Stimulated activated naive B cell treated with anti-CD40 and anti-IgM and Interleukin-4, amounts not matched to agents 10 μg/mL and 1 μg/mL and 100 μg/mL, for 72 hours (primary cell): ENCODE measurements around the gene CD160.
"Not testable (repeated sequence)": the region's sequence is repeated elsewhere in the genome, so short reads cannot be mapped to it uniquely, and the experiment has no call there.

ENCODE experiments used
- ATAC-seq, 2 donors: fragments of 150-1000 bp; cut with Tn5 transposase; replicated peaks; 2 replicates each; pipeline ENCODE4 v1.10.0; 2021; ENCODE audit warnings: moderate library complexity in 1 of 2
- DNase-seq: peaks from one replicate; pipeline ENCODE4 v3.0.0; 2021
- H3K27ac Mint-ChIP-seq: one replicate; pipeline ENCODE4 v1.8.0; 2022; ENCODE audit warnings: mild to moderate bottlenecking, mixed read lengths
- H3K27me3 Mint-ChIP-seq, 2 donors: one replicate each; pipeline ENCODE4 v1.8.0; 2022; ENCODE audit warnings: mixed read lengths in 2 of 2
- H3K36me3 Mint-ChIP-seq, 2 donors: one replicate each; pipeline ENCODE4 v1.8.0; 2022; ENCODE audit warnings: mixed read lengths in 2 of 2, mild to moderate bottlenecking in 1 of 2
- H3K4me1 Mint-ChIP-seq, 2 donors: one replicate each; pipeline ENCODE4 v1.8.0; 2022; ENCODE audit warnings: mixed read lengths in 2 of 2, mild to moderate bottlenecking in 1 of 2
- H3K4me3 Mint-ChIP-seq, 2 donors: one replicate each; pipeline ENCODE4 v1.8.0; 2022; ENCODE audit warnings: mild to moderate bottlenecking in 2 of 2, mixed read lengths in 2 of 2, moderate library complexity in 1 of 2
- H3K9me3 Mint-ChIP-seq, 2 donors: one replicate each; pipeline ENCODE4 v1.8.0; 2022; ENCODE audit warnings: mixed read lengths in 2 of 2, mild to moderate bottlenecking in 1 of 2

The CD160 gene

GRCh38 chr1:145701306-145701862 is 17.9 kb upstream of the CD160 start:
- no peak for DNase-seq
- Mint-ChIP-seq H3K27me3 (no peaks in the 10 kb centered on the region), H3K27ac (no peak overlapping the region), H3K9me3 (no peaks in the 10 kb centered on the region), H3K4me1 (peaks cover 4 to 7% of the 10 kb centered on the region in 2 donors), H3K4me3 (no peak overlapping the region), H3K36me3 (no peaks in the 10 kb centered on the region)
- no peak for ATAC-seq

DNA sequence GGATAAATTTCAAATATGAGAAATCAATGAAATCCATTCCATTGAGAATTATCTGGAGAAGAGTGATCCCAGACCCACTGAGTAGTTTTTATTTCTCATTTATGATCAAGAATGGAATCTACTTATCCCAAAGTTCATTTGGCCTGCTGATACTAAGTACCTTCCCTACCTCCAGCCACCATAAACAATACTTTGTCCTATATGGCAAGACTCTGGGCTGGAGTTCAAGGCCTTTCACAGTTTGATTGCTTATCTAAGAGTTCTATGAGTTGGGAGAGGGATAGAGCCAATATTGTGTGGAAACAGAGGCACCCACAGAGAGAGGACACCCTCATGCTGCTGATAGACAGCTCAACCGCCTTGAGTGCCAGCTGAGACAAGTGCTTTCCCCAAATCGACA is 17.2 kb upstream of the CD160 start:
- DNase-seq = no peak
- Mint-ChIP-seq H3K4me1 (peaks cover 3% of the 10 kb centered on the region in 2 donors), H3K36me3 (no peaks in the 10 kb centered on the region), H3K9me3 (no peaks in the 10 kb centered on the region), H3K27me3 (no peaks in the 10 kb centered on the region), H3K27ac (no peak overlapping the region), H3K4me3 (no peak overlapping the region)
- ATAC-seq = no peak

DNA sequence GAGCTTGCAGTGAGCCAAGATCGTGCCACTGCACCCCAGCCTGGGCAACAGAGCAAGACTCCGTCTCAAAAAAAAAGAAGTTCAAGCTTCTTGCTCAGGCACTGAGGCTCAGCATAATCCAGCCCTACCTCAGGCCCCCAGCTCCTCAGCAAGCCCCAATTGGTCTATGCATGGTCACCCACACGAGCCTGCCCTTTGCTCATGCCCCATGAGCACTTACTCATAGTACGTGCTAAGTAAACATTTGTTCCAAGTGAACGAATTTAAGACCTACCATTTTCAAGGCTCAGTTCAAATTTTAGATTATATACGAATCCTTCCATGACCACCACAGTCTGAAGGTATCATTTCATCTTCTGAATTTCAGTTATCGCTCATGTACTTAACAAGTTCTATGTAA is 16.5 kb upstream of the CD160 start:
- no peak for ATAC-seq
- no peak overlapping the region for H3K27ac Mint-ChIP-seq
- no peak for DNase-seq

GRCh38 chr1:145705622-145706021 is 13.7 kb upstream of the CD160 start:
- DNase-seq (no peak), ATAC-seq (no peak)
- no peaks in the 10 kb centered on the region for H3K36me3 Mint-ChIP-seq
- H3K4me3 Mint-ChIP-seq = no peak overlapping the region
- peaks cover 3 to 5% of the 10 kb centered on the region in 2 donors for H3K27me3 Mint-ChIP-seq
- H3K9me3 Mint-ChIP-seq = no peaks in the 10 kb centered on the region
- no peak overlapping the region for H3K27ac Mint-ChIP-seq
- H3K4me1 Mint-ChIP-seq = no peaks in the 10 kb centered on the region

More for the DNA sequence above, 16.5 kb upstream of the CD160 start:
- no peaks in the 10 kb centered on the region for H3K9me3 Mint-ChIP-seq
- H3K4me1 Mint-ChIP-seq = no peaks in the 10 kb centered on the region
- no peaks in the 10 kb centered on the region for H3K27me3 Mint-ChIP-seq
- no peak overlapping the region for H3K4me3 Mint-ChIP-seq
- H3K36me3 Mint-ChIP-seq = no peaks in the 10 kb centered on the region

DNA sequence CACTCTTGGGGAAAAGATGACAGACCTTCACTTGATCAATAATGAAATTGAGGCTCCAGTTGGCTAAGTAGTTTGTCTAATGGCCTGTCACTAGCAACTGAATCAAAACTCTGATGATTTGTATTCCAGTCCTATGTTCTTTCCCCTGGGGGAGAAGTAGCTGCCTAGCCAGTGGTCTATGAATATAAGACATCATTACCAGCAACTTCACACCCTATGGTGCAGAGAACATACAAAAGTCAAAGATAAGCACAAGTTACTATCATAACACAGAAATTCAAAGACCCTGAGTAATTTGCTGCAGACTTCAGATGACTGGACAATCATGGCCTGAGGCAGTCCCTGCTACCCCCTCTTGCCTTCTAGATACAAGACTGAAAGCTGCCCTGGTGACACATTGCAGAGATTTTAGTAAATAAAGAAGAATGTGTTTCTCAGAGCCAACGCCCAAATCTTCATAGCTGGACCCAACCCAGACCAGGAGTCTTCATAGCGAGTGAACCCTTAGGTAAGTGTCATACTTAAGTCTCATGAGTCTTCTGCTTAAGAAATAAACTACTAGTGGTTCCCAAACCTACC is 13.1 kb upstream of the CD160 start:
- ATAC-seq (no peak), DNase-seq (no peak)
- Mint-ChIP-seq H3K36me3 (no peaks in the 10 kb centered on the region), H3K9me3 (no peaks in the 10 kb centered on the region), H3K4me3 (no peak overlapping the region), H3K27me3 (peaks cover 3 to 5% of the 10 kb centered on the region in 2 donors), H3K27ac (no peak overlapping the region), H3K4me1 (no peaks in the 10 kb centered on the region)

GRCh38 chr1:145707183-145707867 is 12.0 kb upstream of the CD160 start, which contains the start of gene PDZK1:
PDZK1 (minus strand) TSS chr1:145707368; CDS start chr1:145688021, 19,347 bp downstream.
- no peaks in the 10 kb centered on the region for H3K9me3 Mint-ChIP-seq
- no peaks in the 10 kb centered on the region for H3K4me1 Mint-ChIP-seq
- H3K27me3 Mint-ChIP-seq = peaks cover 3 to 5% of the 10 kb centered on the region in 2 donors
- ATAC-seq = no peak
- no peak within 1 kb of the TSS for H3K4me3 Mint-ChIP-seq
- no peak within 1 kb of the TSS for H3K27ac Mint-ChIP-seq
- DNase-seq = no peak
- H3K36me3 Mint-ChIP-seq = no peaks in the 10 kb centered on the region

DNA sequence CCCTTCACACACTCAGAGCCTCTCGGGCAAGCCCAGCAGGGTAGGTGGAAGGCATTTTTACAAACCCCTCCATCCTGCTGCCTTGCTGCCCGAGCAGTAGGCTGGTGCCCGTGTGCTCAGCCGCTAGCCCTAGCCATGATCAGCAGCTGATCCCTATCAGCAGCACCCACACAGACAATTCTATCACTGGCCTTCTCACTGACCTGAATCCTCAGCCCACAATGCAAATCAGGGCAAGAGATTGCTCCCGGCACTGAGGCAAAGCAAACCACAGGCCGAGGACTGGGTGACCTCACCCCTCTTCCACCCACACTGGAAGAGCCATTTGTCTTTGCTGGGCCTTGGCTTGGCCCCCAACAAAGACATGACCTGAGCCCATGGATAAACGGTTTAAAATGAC is 11.2 kb upstream of the CD160 start:
- Mint-ChIP-seq H3K4me1 (no peaks in the 10 kb centered on the region), H3K27me3 (peaks cover 3 to 5% of the 10 kb centered on the region in 2 donors), H3K27ac (no peak overlapping the region), H3K36me3 (no peaks in the 10 kb centered on the region), H3K4me3 (no peak overlapping the region), H3K9me3 (no peaks in the 10 kb centered on the region)
- ATAC-seq (no peak), DNase-seq (no peak)

GRCh38 chr1:145710291-145711027 is 8.8 kb upstream of the CD160 start:
- H3K27ac Mint-ChIP-seq = no peak overlapping the region
- no peak overlapping the region for H3K4me3 Mint-ChIP-seq
- DNase-seq (no peak), ATAC-seq (no peak)
- H3K9me3 Mint-ChIP-seq = no peaks in the 10 kb centered on the region
- peaks cover 3 to 5% of the 10 kb centered on the region in 2 donors for H3K27me3 Mint-ChIP-seq
- no peaks in the 10 kb centered on the region for H3K4me1 Mint-ChIP-seq
- no peaks in the 10 kb centered on the region for H3K36me3 Mint-ChIP-seq

- peaks cover 3 to 5% of the 10 kb centered on the region in 2 donors for H3K27me3 Mint-ChIP-seq
- no peaks in the 10 kb centered on the region for H3K4me1 Mint-ChIP-seq
- no peaks in the 10 kb centered on the region for H3K9me3 Mint-ChIP-seq
- H3K4me3 Mint-ChIP-seq = no peak overlapping the region
- ATAC-seq (no peak), DNase-seq (no peak)
- no peak overlapping the region for H3K27ac Mint-ChIP-seq
- no peaks in the 10 kb centered on the region for H3K36me3 Mint-ChIP-seq
Measured at GRCh38 chr1:145711213-145711651, 8.1 kb upstream of the CD160 start.

GRCh38 chr1:145714524-145715111 is 4.7 kb upstream of the CD160 start:
- no peak for DNase-seq
- H3K4me3 Mint-ChIP-seq = no peak overlapping the region
- peaks cover 9 to 11% of the 10 kb centered on the region in 2 donors for H3K27me3 Mint-ChIP-seq
- no peaks in the 10 kb centered on the region for H3K4me1 Mint-ChIP-seq
- H3K9me3 Mint-ChIP-seq = no peaks in the 10 kb centered on the region
- H3K27ac Mint-ChIP-seq = no peak overlapping the region
- no peak for ATAC-seq
- no peaks in the 10 kb centered on the region for H3K36me3 Mint-ChIP-seq

GRCh38 chr1:145716641-145717345 is 2.5 kb upstream of the CD160 start:
- H3K27me3 Mint-ChIP-seq = peaks cover 20 to 28% of the 10 kb centered on the region in 2 donors
- H3K27ac Mint-ChIP-seq = no peak overlapping the region
- H3K4me1 Mint-ChIP-seq = peaks cover 9 to 10% of the 10 kb centered on the region in 2 donors
- no peak overlapping the region for H3K4me3 Mint-ChIP-seq
- H3K9me3 Mint-ChIP-seq = no peaks in the 10 kb centered on the region
- DNase-seq (no peak), ATAC-seq (no peak)
- no peaks in the 10 kb centered on the region for H3K36me3 Mint-ChIP-seq

GRCh38 chr1:145717833-145718232 is 1.5 kb upstream of the CD160 start:
- H3K27ac Mint-ChIP-seq = no peak overlapping the region
- H3K36me3 Mint-ChIP-seq = no peaks in the 10 kb centered on the region
- DNase-seq (no peak), ATAC-seq (no peak)
- no peak overlapping the region for H3K4me3 Mint-ChIP-seq
- H3K4me1 Mint-ChIP-seq = peaks cover 9 to 11% of the 10 kb centered on the region in 2 donors
- H3K9me3 Mint-ChIP-seq = no peaks in the 10 kb centered on the region
- peaks cover 21 to 33% of the 10 kb centered on the region in 2 donors for H3K27me3 Mint-ChIP-seq

- not testable (repeated sequence) for H3K4me3 Mint-ChIP-seq, H3K36me3 Mint-ChIP-seq, H3K27ac Mint-ChIP-seq, DNase-seq, ATAC-seq, H3K9me3 Mint-ChIP-seq
- Mint-ChIP-seq H3K4me1 (peaks cover 9 to 11% of the 10 kb centered on the region in 2 donors), H3K27me3 (peaks cover 21 to 33% of the 10 kb centered on the region in 2 donors)
Measured at GRCh38 chr1:145718465-145718864, 834 bp upstream of the CD160 start.

GRCh38 chr1:145720556-145720877 is 1.2 kb downstream of the CD160 start:
- H3K4me1 Mint-ChIP-seq = peaks cover 9 to 11% of the 10 kb centered on the region in 2 donors
- peak overlapping the region in 1 of 2 donors; percentile 83 for H3K4me3 Mint-ChIP-seq
- H3K9me3 Mint-ChIP-seq = no peaks in the 10 kb centered on the region

More at GRCh38 chr1:145720556-145720877, 1.2 kb downstream of the CD160 start:
- no peaks in the 10 kb centered on the region for H3K36me3 Mint-ChIP-seq
- ATAC-seq (no peak), DNase-seq (no peak)
- peaks cover 21 to 33% of the 10 kb centered on the region in 2 donors for H3K27me3 Mint-ChIP-seq
- no peak overlapping the region for H3K27ac Mint-ChIP-seq
